Neural cell (in vitro differentiated cells): ENCODE measurements around the gene TMPRSS15. TPM values are rescaled to one million over a fixed set of nuclear protein-coding genes. Genes with fewer than 3 reads are reported as not detected.

Experiments used
- H2AFZ ChIP-seq: fragments of 200-600, 300-800 bp; sonication (generic), shearing (Covaris generic); 2 replicates; pipeline ENCODE4 v1.6.0; 2014; ENCODE audit warnings: low read depth, mild to moderate bottlenecking, antibody characterized with exemption, low read length, moderate library complexity
- H3F3A ChIP-seq: fragments of 200-600 bp; shearing (Covaris generic); 2 replicates; pipeline ENCODE4 v1.6.1; 2016; ENCODE audit warnings: mild to moderate bottlenecking, moderate library complexity, mixed read lengths, antibody characterized with exemption, low read length; ENCODE audit not compliant: insufficient read depth, poor library complexity, severe bottlenecking
- H3K27ac ChIP-seq: fragments of 200-600, 300-800 bp; sonication (generic), shearing (Covaris generic); 2 replicates; pipeline ENCODE4 v1.5.1; 2014; ENCODE audit warnings: mild to moderate bottlenecking, low read length, moderate library complexity
- H3K27me3 ChIP-seq: fragments of 300-800, 200-600 bp; sonication (generic), shearing (Covaris generic); 2 replicates; pipeline ENCODE4 v1.6.0; 2014; ENCODE audit warnings: mild to moderate bottlenecking, low read depth, low read length, moderate library complexity; ENCODE audit not compliant: insufficient read depth
- H3K36me3 ChIP-seq: fragments of 300-800, 200-600 bp; sonication (generic), shearing (Covaris generic); 2 replicates; pipeline ENCODE4 v1.5.1; 2014; ENCODE audit warnings: mild to moderate bottlenecking, antibody characterized with exemption, low read length, moderate library complexity; ENCODE audit not compliant: insufficient read depth
- H3K4me2 ChIP-seq: fragments of 300-800, 200-600 bp; sonication (generic), shearing (Covaris generic); 2 replicates; pipeline ENCODE4 v1.6.0; 2014; ENCODE audit warnings: mild to moderate bottlenecking, low read length
- H3K4me3 ChIP-seq: fragments of 300-800, 200-600 bp; sonication (generic), shearing (Covaris generic); 2 replicates; pipeline ENCODE4 v1.5.1; 2014; ENCODE audit warnings: mild to moderate bottlenecking, low read length, moderate library complexity
- H3K79me2 ChIP-seq: fragments of 200-600 bp; shearing (Covaris generic); replicated peaks from 2 replicates; pipeline ENCODE4 v1.6.0; 2014; ENCODE audit warnings: mild to moderate bottlenecking, low read length, moderate library complexity; ENCODE audit not compliant: insufficient read depth
- H3K9ac ChIP-seq: fragments of 300-800, 200-600 bp; sonication (generic), shearing (Covaris generic); 2 replicates; pipeline ENCODE4 v1.6.1; 2016; ENCODE audit warnings: mild to moderate bottlenecking, low read length, mixed read lengths
- H3K9me2 ChIP-seq: fragments of 200-600 bp; shearing (Covaris generic); 2 replicates; pipeline ENCODE4 v1.6.1; 2016; ENCODE audit warnings: mild to moderate bottlenecking, low read length, mixed read lengths; ENCODE audit not compliant: insufficient read depth
- H3K9me3 ChIP-seq: fragments of 200-600, 300-800 bp; sonication (generic), shearing (Covaris generic); 2 replicates; pipeline ENCODE4 v1.6.1; 2016; ENCODE audit warnings: mild to moderate bottlenecking, mixed run types, low read length, moderate library complexity, mixed read lengths
- H4K20me1 ChIP-seq: fragments of 200-600 bp; shearing (Covaris generic); 2 replicates; pipeline ENCODE4 v1.6.1; 2016; ENCODE audit warnings: mild to moderate bottlenecking, mixed run types; ENCODE audit not compliant: insufficient read depth
- EP300 ChIP-seq: fragments of 450-650 bp; conservative IDR thresholded peaks from 2 replicates; pipeline ENCODE4 v1.6.1; 2014; ENCODE audit warnings: antibody characterized with exemption, mild to moderate bottlenecking, moderate library complexity; ENCODE audit not compliant: poor library complexity, severe bottlenecking
- EZH2 ChIP-seq: fragments of 200-600, 300-800 bp; shearing (Covaris generic), sonication (generic); IDR thresholded peaks from 2 replicates; pipeline ENCODE4 v1.6.1; 2014; ENCODE audit warnings: antibody characterized with exemption, low read length, borderline replicate concordance, mild to moderate bottlenecking; ENCODE audit not compliant: insufficient read depth, poor library complexity, severe bottlenecking
- MXI1 ChIP-seq: fragments of 450-650 bp; conservative IDR thresholded peaks from 2 replicates; pipeline ENCODE4 v1.6.1; 2014; ENCODE audit warnings: antibody characterized with exemption, mild to moderate bottlenecking; ENCODE audit not compliant: poor library complexity, severe bottlenecking
- POLR2AphosphoS5 ChIP-seq: IDR thresholded peaks from 2 replicates; pipeline ENCODE4 v1.6.1; 2012
- RAD21 ChIP-seq: fragments of 450-650 bp; conservative IDR thresholded peaks from 2 replicates; pipeline ENCODE4 v1.6.1; 2014; ENCODE audit warnings: antibody characterized with exemption, mild to moderate bottlenecking, moderate library complexity
- SMC3 ChIP-seq: fragments of 450-650 bp; conservative IDR thresholded peaks from 2 replicates; pipeline ENCODE4 v1.6.1; 2014; ENCODE audit warnings: antibody characterized with exemption, mild to moderate bottlenecking, moderate library complexity; ENCODE audit not compliant: poor library complexity
- TAF1 ChIP-seq: IDR thresholded peaks from 2 replicates; pipeline ENCODE4 v1.6.1; 2012; ENCODE audit warnings: low read depth
- polyA plus RNA-seq: library from polyadenylated mRNA; depleted of rRNA; stranded (reverse); fragments of >200 nt; gene quantifications from 2 replicates; pipeline ENCODE4 v1.2.3, GENCODE V29; 2014
- TF ChIP-seq, protein P1 (sequence below): fragments of 450-650 bp; IDR thresholded peaks from 2 replicates; pipeline ENCODE4 v1.5.1; 2014; ENCODE audit warnings: antibody characterized with exemption, mild to moderate bottlenecking, moderate library complexity; ENCODE audit not compliant: poor library complexity, severe bottlenecking
- TF ChIP-seq, protein P2 (sequence below): IDR thresholded peaks from 2 replicates; pipeline ENCODE4 v1.6.1; 2012; ENCODE audit warnings: borderline replicate concordance

TMPRSS15 gene
- polyA plus RNA-seq, 1 donor from 2014 or later, result 0.50 TPM

DNA sequence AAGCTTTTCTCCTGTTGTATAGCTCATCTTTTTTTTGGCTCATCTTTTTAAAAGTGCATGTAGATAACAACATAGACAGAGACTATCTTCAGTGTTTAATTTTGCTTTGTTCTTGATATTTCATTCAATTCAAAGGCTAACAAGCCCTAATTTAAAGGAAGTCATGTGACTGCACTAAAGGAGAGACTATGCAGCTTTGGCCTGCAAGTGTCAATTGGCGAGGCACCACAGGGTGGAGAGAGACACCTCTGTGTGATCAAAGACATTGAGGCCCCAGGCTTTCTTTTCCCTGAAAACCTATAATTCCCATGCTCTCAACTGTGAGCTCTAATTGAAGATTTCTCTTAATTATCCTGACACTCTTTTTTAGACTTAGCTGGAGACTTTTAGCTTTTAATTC lies 105.4 kb downstream of the TMPRSS15 start:
- Histone ChIP-seq H2AFZ (no peak overlapping the region), H3K9me3 (no peaks in the 10 kb centered on the region), H3K4me2 (no peak overlapping the region), H3K9me2 (no peaks in the 10 kb centered on the region), H3K27ac (no peak overlapping the region), H4K20me1 (no peaks in the 10 kb centered on the region), H3K36me3 (no peaks in the 10 kb centered on the region), H3K9ac (no peak overlapping the region), H3F3A (no peaks in the 10 kb centered on the region), H3K4me3 (no peak overlapping the region), H3K27me3 (no peaks in the 10 kb centered on the region), H3K79me2 (no peaks in the 10 kb centered on the region)
- no peak for TF ChIP-seq POLR2AphosphoS5
- TF ChIP-seq TAF1, result no peak

DNA sequence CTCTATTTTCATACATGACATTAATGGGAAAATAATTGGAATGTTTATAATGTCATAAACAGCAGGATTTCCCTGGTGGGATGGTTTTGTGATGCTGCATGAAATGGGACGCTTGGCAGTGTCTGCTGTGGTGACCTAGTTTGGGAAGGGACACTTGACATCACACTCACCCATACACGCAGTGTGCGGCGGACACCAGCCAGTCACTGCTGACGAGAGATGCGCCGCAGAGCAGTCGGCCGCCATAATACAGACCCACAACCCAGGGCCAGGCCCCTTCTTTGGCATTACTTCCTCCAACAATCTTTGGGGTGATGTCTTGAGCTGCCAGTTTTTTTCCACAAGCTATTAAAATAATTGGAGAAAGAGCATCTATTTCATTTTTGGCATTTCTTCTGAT lies 109.5 kb downstream of the TMPRSS15 start:
- Histone ChIP-seq H3K4me3 (no peak overlapping the region), H2AFZ (no peak overlapping the region), H3K4me2 (no peak overlapping the region), H3K27ac (no peak overlapping the region), H3K36me3 (no peaks in the 10 kb centered on the region), H3F3A (no peaks in the 10 kb centered on the region), H4K20me1 (no peaks in the 10 kb centered on the region), H3K9me2 (no peaks in the 10 kb centered on the region), H3K79me2 (no peaks in the 10 kb centered on the region), H3K27me3 (no peaks in the 10 kb centered on the region), H3K9ac (no peak overlapping the region), H3K9me3 (no peaks in the 10 kb centered on the region)
- no peak for TF ChIP-seq POLR2AphosphoS5
- TF ChIP-seq, protein P1, sequence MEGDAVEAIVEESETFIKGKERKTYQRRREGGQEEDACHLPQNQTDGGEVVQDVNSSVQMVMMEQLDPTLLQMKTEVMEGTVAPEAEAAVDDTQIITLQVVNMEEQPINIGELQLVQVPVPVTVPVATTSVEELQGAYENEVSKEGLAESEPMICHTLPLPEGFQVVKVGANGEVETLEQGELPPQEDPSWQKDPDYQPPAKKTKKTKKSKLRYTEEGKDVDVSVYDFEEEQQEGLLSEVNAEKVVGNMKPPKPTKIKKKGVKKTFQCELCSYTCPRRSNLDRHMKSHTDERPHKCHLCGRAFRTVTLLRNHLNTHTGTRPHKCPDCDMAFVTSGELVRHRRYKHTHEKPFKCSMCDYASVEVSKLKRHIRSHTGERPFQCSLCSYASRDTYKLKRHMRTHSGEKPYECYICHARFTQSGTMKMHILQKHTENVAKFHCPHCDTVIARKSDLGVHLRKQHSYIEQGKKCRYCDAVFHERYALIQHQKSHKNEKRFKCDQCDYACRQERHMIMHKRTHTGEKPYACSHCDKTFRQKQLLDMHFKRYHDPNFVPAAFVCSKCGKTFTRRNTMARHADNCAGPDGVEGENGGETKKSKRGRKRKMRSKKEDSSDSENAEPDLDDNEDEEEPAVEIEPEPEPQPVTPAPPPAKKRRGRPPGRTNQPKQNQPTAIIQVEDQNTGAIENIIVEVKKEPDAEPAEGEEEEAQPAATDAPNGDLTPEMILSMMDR, result no peak
- no peak for TF ChIP-seq RAD21
- no peak for TF ChIP-seq EP300
- TF ChIP-seq, protein P2, sequence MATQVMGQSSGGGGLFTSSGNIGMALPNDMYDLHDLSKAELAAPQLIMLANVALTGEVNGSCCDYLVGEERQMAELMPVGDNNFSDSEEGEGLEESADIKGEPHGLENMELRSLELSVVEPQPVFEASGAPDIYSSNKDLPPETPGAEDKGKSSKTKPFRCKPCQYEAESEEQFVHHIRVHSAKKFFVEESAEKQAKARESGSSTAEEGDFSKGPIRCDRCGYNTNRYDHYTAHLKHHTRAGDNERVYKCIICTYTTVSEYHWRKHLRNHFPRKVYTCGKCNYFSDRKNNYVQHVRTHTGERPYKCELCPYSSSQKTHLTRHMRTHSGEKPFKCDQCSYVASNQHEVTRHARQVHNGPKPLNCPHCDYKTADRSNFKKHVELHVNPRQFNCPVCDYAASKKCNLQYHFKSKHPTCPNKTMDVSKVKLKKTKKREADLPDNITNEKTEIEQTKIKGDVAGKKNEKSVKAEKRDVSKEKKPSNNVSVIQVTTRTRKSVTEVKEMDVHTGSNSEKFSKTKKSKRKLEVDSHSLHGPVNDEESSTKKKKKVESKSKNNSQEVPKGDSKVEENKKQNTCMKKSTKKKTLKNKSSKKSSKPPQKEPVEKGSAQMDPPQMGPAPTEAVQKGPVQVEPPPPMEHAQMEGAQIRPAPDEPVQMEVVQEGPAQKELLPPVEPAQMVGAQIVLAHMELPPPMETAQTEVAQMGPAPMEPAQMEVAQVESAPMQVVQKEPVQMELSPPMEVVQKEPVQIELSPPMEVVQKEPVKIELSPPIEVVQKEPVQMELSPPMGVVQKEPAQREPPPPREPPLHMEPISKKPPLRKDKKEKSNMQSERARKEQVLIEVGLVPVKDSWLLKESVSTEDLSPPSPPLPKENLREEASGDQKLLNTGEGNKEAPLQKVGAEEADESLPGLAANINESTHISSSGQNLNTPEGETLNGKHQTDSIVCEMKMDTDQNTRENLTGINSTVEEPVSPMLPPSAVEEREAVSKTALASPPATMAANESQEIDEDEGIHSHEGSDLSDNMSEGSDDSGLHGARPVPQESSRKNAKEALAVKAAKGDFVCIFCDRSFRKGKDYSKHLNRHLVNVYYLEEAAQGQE, result no peak
- no peak for TF ChIP-seq MXI1
- TF ChIP-seq EZH2, result no peak
- no peak for TF ChIP-seq SMC3
- no peak for TF ChIP-seq TAF1

DNA sequence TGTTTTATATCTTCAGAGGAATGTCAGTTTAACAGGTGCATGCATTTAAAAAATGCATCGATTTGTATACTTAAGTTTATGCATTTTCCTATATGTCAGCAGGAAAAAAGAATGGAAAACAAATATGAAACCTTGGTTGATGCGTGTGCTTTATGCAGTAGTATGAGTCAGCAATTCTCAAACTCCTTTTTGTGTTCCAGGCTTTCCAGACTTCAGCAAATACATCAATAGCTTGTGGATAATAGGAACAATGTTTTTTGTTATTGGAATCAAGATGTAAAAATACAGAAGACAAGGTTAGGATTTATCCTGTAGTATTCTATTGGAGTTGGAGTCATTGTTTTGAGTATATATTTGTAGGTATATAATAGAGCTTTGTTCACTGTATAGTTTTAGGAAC lies 113.7 kb downstream of the TMPRSS15 start:
- Histone ChIP-seq H3K27me3 (no peaks in the 10 kb centered on the region), H3K4me2 (no peak overlapping the region)
- TF ChIP-seq, protein P2, result no peak
- TF ChIP-seq RAD21 (no peak), POLR2AphosphoS5 (no peak), EP300 (no peak), SMC3 (no peak), TAF1 (no peak), MXI1 (no peak), EZH2 (no peak)
- TF ChIP-seq, protein P1, result no peak

More for the DNA sequence above, 113.7 kb downstream of the TMPRSS15 start:
- no peak overlapping the region for H3K9ac ChIP-seq
- no peaks in the 10 kb centered on the region for H3F3A ChIP-seq
- no peaks in the 10 kb centered on the region for H3K9me2 ChIP-seq
- H3K4me3 ChIP-seq, result no peak overlapping the region
- no peak overlapping the region for H2AFZ ChIP-seq
- H3K79me2 ChIP-seq, result no peaks in the 10 kb centered on the region
- no peak overlapping the region for H3K27ac ChIP-seq
- no peaks in the 10 kb centered on the region for H4K20me1 ChIP-seq
- H3K9me3 ChIP-seq, result no peaks in the 10 kb centered on the region
- no peaks in the 10 kb centered on the region for H3K36me3 ChIP-seq
